ENCODE measurements around the gene ACTL7A. TPM values are rescaled to one million over a fixed set of nuclear protein-coding genes. Genes with fewer than 3 reads are reported as not detected.
"Not testable (repeated sequence)": the region's sequence is repeated elsewhere in the genome, so short reads cannot be mapped to it uniquely, and the experiment has no call there.

The ACTL7A gene
- total and polyA plus RNA-seq, 2 of the 13 experiments (the other 11 are each of a cell fraction or from before 2014, with no cell fraction given), result not detected

DNA sequence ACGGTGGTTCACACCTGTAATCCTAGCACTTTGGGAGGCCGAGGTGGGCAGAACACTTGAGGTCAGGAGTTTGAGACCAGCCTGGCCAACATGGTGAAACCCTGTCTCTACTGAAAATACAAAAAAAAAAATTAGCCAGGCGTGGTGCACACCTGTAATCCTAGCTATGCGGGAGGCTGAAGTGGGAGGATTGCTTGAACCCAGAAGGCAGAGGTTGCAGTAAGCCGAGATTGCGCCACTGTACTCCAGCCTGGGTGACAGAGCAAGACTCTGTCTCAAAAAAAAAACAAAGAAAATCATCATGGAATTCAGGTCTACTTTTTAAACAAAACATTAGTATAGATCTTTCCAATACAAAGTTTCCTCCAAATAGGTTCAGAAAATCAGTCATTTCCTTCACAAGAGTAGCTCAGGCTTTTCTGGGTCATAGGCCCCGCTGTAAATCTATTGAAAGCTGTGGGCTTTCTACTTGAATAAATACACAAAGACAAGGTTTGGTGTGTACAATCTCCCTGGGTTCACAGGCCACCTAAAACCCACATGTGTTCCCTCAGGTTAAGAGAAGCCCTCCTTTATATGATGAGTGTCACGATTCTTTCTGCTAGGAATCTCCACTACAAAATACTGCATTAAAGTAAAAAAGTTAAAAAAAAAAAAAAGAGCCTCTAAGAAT lies 37.1 kb downstream of the ACTL7A start (continued):
- TF ChIP-seq HOXA3 (CRISPR knock-in tag; IDR thresholded peaks at IDR 0.05), result peak; percentile 31; the same call in 1 of the 2 replicates
- TF ChIP-seq RXRB (CRISPR knock-in tag; IDR thresholded peaks at IDR 0.05; ENCODE audit: borderline replicate concordance), result peak; percentile 41; the same call in 1 of the 2 replicates
- TF ChIP-seq, protein P1, sequence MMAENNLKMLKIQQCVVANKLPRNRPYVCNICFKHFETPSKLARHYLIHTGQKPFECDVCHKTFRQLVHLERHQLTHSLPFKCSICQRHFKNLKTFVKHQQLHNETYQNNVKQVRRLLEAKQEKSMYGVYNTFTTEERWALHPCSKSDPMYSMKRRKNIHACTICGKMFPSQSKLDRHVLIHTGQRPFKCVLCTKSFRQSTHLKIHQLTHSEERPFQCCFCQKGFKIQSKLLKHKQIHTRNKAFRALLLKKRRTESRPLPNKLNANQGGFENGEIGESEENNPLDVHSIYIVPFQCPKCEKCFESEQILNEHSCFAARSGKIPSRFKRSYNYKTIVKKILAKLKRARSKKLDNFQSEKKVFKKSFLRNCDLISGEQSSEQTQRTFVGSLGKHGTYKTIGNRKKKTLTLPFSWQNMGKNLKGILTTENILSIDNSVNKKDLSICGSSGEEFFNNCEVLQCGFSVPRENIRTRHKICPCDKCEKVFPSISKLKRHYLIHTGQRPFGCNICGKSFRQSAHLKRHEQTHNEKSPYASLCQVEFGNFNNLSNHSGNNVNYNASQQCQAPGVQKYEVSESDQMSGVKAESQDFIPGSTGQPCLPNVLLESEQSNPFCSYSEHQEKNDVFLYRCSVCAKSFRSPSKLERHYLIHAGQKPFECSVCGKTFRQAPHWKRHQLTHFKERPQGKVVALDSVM (CRISPR knock-in tag; IDR thresholded peaks at IDR 0.05), result peak; percentile 95
- 0 out of 2 replicates have a peak, but pooled peaks have one; percentile 42 for TF ChIP-seq FOXJ3 (CRISPR knock-in tag; IDR thresholded peaks at IDR 0.05; ENCODE audit: borderline replicate concordance)
- TF ChIP-seq ZMYM2 (CRISPR knock-in tag; IDR thresholded peaks at IDR 0.05), result peak; percentile 43; the same call in 1 of the 2 replicates
- peak; percentile 87 for TF ChIP-seq ZNF460 (CRISPR knock-in tag; IDR thresholded peaks at IDR 0.05; ENCODE audit: borderline replicate concordance)
- TF ChIP-seq FOXA3 (CRISPR knock-in tag; IDR thresholded peaks at IDR 0.05), result 0 out of 2 replicates have a peak, but pooled peaks have one; percentile 33
- TF ChIP-seq ZMYM4 (CRISPR knock-in tag; IDR thresholded peaks at IDR 0.05), result 0 out of 2 replicates have a peak, but pooled peaks have one; percentile 17
- peak; percentile 32; the same call in 1 of the 2 replicates for TF ChIP-seq NR2F2 (IDR thresholded peaks at IDR 0.05; ENCODE audit: borderline replicate concordance, low read depth)
- TF ChIP-seq GFI1 (CRISPR knock-in tag; IDR thresholded peaks at IDR 0.05; ENCODE audit: borderline replicate concordance), result peak; percentile 40; the same call in 1 of the 2 replicates
- TF ChIP-seq SOX6 (IDR thresholded peaks at IDR 0.05); EP300 (CRISPR knock-in tag; IDR thresholded peaks at IDR 0.05; ENCODE audit: borderline replicate concordance): not testable (repeated sequence)
- peak; percentile 21; the same call in 1 of the 2 replicates for TF ChIP-seq SOX6 (CRISPR knock-in tag; IDR thresholded peaks at IDR 0.05)
- peak; percentile 38; the same call in 1 of the 2 replicates for TF ChIP-seq ZBTB38 (CRISPR knock-in tag; IDR thresholded peaks at IDR 0.05)
- TF ChIP-seq ZMYM3 (CRISPR knock-in tag; IDR thresholded peaks at IDR 0.05), result peak; percentile 77
- TF ChIP-seq ZFX (CRISPR knock-in tag; IDR thresholded peaks at IDR 0.05; ENCODE audit: low read depth), result 0 out of 2 replicates have a peak, but pooled peaks have one; percentile 15
- 0 out of 2 replicates have a peak, but pooled peaks have one; percentile 32 for TF ChIP-seq ZNF263 (CRISPR knock-in tag; IDR thresholded peaks at IDR 0.05)
- TF ChIP-seq PPARG (CRISPR knock-in tag; conservative IDR thresholded peaks at IDR 0.05), result peak; percentile 46; the same call in 1 of the 2 replicates
- TF ChIP-seq POGZ (CRISPR knock-in tag; IDR thresholded peaks at IDR 0.05), result peak; percentile 19; the same call in 1 of the 2 replicates
- TF ChIP-seq EP300 (IDR thresholded peaks at IDR 0.05; ENCODE audit: low read depth in 2 of 2, low read length in 2 of 2), result peak in 1 of 2 experiments; percentile 34; a peak in 2 of 4 replicates
- 0 out of 2 replicates have a peak, but pooled peaks have one; percentile 22 for TF ChIP-seq YEATS4 (CRISPR knock-in tag; IDR thresholded peaks at IDR 0.05; ENCODE audit: borderline replicate concordance)

Measured in HepG2 (cell line).